Measurements from ENCODE around the gene MYOZ2. TPM values are rescaled to one million over a fixed set of nuclear protein-coding genes. Genes with fewer than 3 reads are reported as not detected.

The MYOZ2 gene
- total and polyA plus RNA-seq, 2 of the 4 experiments (the other 2 are of a cell fraction) = 0.17 to 0.18 TPM

DNA sequence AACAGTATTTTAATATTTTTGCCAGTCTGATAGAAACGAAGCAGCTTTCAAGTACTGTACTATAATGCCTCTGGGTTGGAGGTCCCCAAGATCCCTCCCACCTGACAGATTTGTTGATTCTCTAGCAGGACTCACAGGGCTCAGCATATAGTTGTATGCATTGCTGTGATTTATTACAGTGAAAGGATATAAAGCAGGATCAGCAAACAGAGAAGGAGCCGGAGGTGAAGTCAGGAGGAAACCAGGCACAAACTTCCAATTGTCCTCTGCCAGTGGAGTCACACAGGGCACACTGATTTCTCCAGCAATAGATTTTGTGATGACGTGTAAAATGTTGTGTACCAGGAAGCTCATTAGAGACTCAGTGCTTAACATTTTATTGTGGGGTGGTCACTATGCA is 95.9 kb downstream of the MYOZ2 start:
- H2BK5ac ChIP-seq (ENCODE audit: low read depth, low read length, poor library complexity, severe bottlenecking) = no peak overlapping the region
- dilution Hi-C loops (cut with HindIII; ENCODE audit: low sequenced_read_pairs, unreplicated experiment) = no loop called here
- H3K4me3 ChIP-seq (ENCODE audit: insufficient read depth, low read depth, low read length) = no peak overlapping the region
- H2BK15ac ChIP-seq (ENCODE audit: low read depth, low read length) = no peak overlapping the region
- peaks cover 8% of the 10 kb centered on the region for H3K9me1 ChIP-seq (ENCODE audit: insufficient read depth, low read length)
- ATAC-seq (ENCODE audit: low read depth) = no peak
- intact Hi-C loops (cut with micrococcal nuclease) = loop anchor here (5.0 kb wide), 1 partner anchor 41 kb away; no protein-coding TSS in a partner anchor
- H3K18ac ChIP-seq (ENCODE audit: low read depth, low read length) = no peak overlapping the region
- H3K36me3 ChIP-seq (ENCODE audit: control insufficient read depth, insufficient read depth, low read length) = peaks cover 14% of the 10 kb centered on the region
- no peaks in the 10 kb centered on the region for H4K20me1 ChIP-seq (ENCODE audit: insufficient read depth, low read length)
- ChIA-PET CTCF (no interaction called here), POLR2A (ENCODE audit: unreplicated experiment) (no interaction called here)
- no peak overlapping the region for H3K14ac ChIP-seq (replicated peaks; ENCODE audit: low read depth, low read length)
- in situ Hi-C loops (cut with MboI; ENCODE audit: low sequenced_read_pairs) = no loop called here
- WGBS, 2 experiments (ENCODE audit: extremely low coverage in 2 of 2, insufficient read length in 1 of 2) = 90% methylated on average over 2 of the region's 3 CpGs; no CpG with 5 or more reads in 1 of the 2 experiments
- no peak overlapping the region for H3K23ac ChIP-seq (ENCODE audit: low read depth, low read length)
- peaks cover 31 to 57% of the 10 kb centered on the region in 2 experiments for H3K79me1 ChIP-seq (ENCODE audit: low read depth in 1 of 2, low read length in 2 of 2)
- no peak overlapping the region for H3K4ac ChIP-seq (ENCODE audit: low read depth, low read length)
- H3K27ac ChIP-seq (ENCODE audit: insufficient read depth, low read length) = no peak overlapping the region
- H4K8ac ChIP-seq (ENCODE audit: low read depth in 2 of 2, low read length in 2 of 2) = no peak overlapping the region
- no peak overlapping the region for H2AK5ac ChIP-seq (ENCODE audit: low read depth, low read length)
- no peak overlapping the region for H3K56ac ChIP-seq (ENCODE audit: extremely low read depth, insufficient read depth, low read length)
- TF ChIP-seq SMC3 (IDR thresholded peaks at IDR 0.05; ENCODE audit: low read depth, low read length) = no peak
- no peak for TF ChIP-seq MXI1 (IDR thresholded peaks at IDR 0.05; ENCODE audit: borderline replicate concordance, low read depth, low read length)
- TF ChIP-seq POLR2A (IDR thresholded peaks at IDR 0.05; ENCODE audit: low read depth, low read length) = no peak
- no peak for TF ChIP-seq MAZ (IDR thresholded peaks at IDR 0.05; ENCODE audit: borderline replicate concordance, low read depth, low read length)
- TF ChIP-seq RAD21 (IDR thresholded peaks at IDR 0.05; ENCODE audit: low read length) = no peak
- TF ChIP-seq, protein P1, sequence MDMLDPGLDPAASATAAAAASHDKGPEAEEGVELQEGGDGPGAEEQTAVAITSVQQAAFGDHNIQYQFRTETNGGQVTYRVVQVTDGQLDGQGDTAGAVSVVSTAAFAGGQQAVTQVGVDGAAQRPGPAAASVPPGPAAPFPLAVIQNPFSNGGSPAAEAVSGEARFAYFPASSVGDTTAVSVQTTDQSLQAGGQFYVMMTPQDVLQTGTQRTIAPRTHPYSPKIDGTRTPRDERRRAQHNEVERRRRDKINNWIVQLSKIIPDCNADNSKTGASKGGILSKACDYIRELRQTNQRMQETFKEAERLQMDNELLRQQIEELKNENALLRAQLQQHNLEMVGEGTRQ (IDR thresholded peaks at IDR 0.05; ENCODE audit: low read depth, low read length) = no peak
- no peak for TF ChIP-seq CEBPB (IDR thresholded peaks at IDR 0.05; ENCODE audit: low read depth, low read length)
- TF ChIP-seq RFX5 (IDR thresholded peaks at IDR 0.05; ENCODE audit: low read depth, low read length) = no peak
- no peak for TF ChIP-seq FOS (IDR thresholded peaks at IDR 0.05; ENCODE audit: low read depth, low read length)
- TF ChIP-seq RCOR1 (IDR thresholded peaks at IDR 0.05; ENCODE audit: insufficient replicate concordance, low read length) = no peak
- TF ChIP-seq, protein P2, sequence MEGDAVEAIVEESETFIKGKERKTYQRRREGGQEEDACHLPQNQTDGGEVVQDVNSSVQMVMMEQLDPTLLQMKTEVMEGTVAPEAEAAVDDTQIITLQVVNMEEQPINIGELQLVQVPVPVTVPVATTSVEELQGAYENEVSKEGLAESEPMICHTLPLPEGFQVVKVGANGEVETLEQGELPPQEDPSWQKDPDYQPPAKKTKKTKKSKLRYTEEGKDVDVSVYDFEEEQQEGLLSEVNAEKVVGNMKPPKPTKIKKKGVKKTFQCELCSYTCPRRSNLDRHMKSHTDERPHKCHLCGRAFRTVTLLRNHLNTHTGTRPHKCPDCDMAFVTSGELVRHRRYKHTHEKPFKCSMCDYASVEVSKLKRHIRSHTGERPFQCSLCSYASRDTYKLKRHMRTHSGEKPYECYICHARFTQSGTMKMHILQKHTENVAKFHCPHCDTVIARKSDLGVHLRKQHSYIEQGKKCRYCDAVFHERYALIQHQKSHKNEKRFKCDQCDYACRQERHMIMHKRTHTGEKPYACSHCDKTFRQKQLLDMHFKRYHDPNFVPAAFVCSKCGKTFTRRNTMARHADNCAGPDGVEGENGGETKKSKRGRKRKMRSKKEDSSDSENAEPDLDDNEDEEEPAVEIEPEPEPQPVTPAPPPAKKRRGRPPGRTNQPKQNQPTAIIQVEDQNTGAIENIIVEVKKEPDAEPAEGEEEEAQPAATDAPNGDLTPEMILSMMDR (conservative IDR thresholded peaks at IDR 0.05; ENCODE audit: low read depth, low read length) = no peak
- no peak for TF ChIP-seq NFE2L2 (IDR thresholded peaks at IDR 0.05; ENCODE audit: low read depth, low read length)
- peaks cover 16% of the 10 kb centered on the region for H3K4me1 ChIP-seq (ENCODE audit: control insufficient read depth, insufficient read depth, low read length)
- DNase-seq = no peak
- no peak overlapping the region for H4K91ac ChIP-seq (ENCODE audit: insufficient read depth, low read depth, low read length)
- no peak overlapping the region for H2AK9ac ChIP-seq (replicated peaks; ENCODE audit: low read depth, low read length, poor library complexity)
- H3K9me3 ChIP-seq (ENCODE audit: control insufficient read depth, insufficient read depth, low read length) = no peaks in the 10 kb centered on the region
- no peak overlapping the region; the same call in 1 of the 2 replicates for H2BK120ac ChIP-seq (ENCODE audit: low read depth, low read length)
- H2AFZ ChIP-seq (replicated peaks; ENCODE audit: low read length, poor library complexity) = no peak overlapping the region
- H2BK20ac ChIP-seq (ENCODE audit: low read depth, low read length) = no peak overlapping the region
- H3K27me3 ChIP-seq (ENCODE audit: control insufficient read depth, insufficient read depth, low read length) = no peaks in the 10 kb centered on the region
- H4K5ac ChIP-seq (ENCODE audit: low read depth, low read length) = peak overlapping the region; percentile 65
- BruUV-seq (replicated peaks) = no TSS peak
- no peak overlapping the region for H3K4me2 ChIP-seq (ENCODE audit: low read depth, low read length)
- no peak overlapping the region for H3K9ac ChIP-seq (ENCODE audit: low read depth, low read length)
